ENCODE results near the gene MPO. TPM values are rescaled to one million over a fixed set of nuclear protein-coding genes. Genes with fewer than 3 reads are reported as not detected.

Gene MPO
- total and polyA plus RNA-seq, 2 of the 4 experiments (the other 2 are of a cell fraction): not detected

DNA sequence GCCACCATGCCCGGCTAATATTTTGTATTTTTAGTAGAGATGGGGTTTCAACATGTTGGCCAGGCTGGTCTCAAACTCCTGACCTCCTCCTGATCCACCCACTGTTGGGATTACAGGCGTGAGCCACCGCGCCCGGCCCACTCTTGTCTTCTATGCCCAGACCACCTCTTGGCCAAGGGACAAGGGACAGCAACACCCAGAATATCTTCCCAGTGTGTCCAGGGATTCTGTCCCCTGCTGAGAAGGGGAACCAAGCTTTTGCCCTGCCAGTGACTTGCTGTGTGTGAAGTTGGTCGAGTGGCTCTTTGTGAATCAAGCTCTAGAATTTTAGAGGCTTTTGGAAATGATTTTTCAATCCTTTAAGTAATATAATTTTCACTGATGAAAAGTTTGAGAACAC is 1.7 kb upstream of the MPO start:
- POLR2A ChIA-PET (ENCODE audit: unreplicated experiment): no interaction called here

More for the DNA sequence above, 1.7 kb upstream of the MPO start:
- Histone ChIP-seq H3K27ac (ENCODE audit: insufficient read depth, low read length) (no peak overlapping the region), H3K56ac (ENCODE audit: extremely low read depth, insufficient read depth, low read length) (no peak overlapping the region), H2BK120ac (ENCODE audit: low read depth, low read length) (no peak overlapping the region), H3K36me3 (ENCODE audit: control insufficient read depth, insufficient read depth, low read length) (no peaks in the 10 kb centered on the region), H4K91ac (ENCODE audit: insufficient read depth, low read depth, low read length) (no peak overlapping the region), H2BK20ac (ENCODE audit: low read depth, low read length) (no peak overlapping the region), H3K18ac (ENCODE audit: low read depth, low read length) (no peak overlapping the region), H3K9me1 (ENCODE audit: insufficient read depth, low read length) (no peaks in the 10 kb centered on the region), H3K4me1 (ENCODE audit: control insufficient read depth, insufficient read depth, low read length) (no peaks in the 10 kb centered on the region), H3K9ac (ENCODE audit: low read depth, low read length) (no peak overlapping the region), H2BK15ac (ENCODE audit: low read depth, low read length) (no peak overlapping the region), H3K14ac (replicated peaks; ENCODE audit: low read depth, low read length) (no peak overlapping the region), H3K9me3 (ENCODE audit: control insufficient read depth, insufficient read depth, low read length) (no peaks in the 10 kb centered on the region), H4K20me1 (ENCODE audit: insufficient read depth, low read length) (no peaks in the 10 kb centered on the region), H3K79me1 (ENCODE audit: low read depth in 1 of 2, low read length in 2 of 2) (no peaks in the 10 kb centered on the region), H3K27me3 (ENCODE audit: control insufficient read depth, insufficient read depth, low read length) (peaks cover 24% of the 10 kb centered on the region), H3K23ac (ENCODE audit: low read depth, low read length) (no peak overlapping the region), H4K8ac (ENCODE audit: low read depth in 2 of 2, low read length in 2 of 2) (no peak overlapping the region), H2AK9ac (replicated peaks; ENCODE audit: low read depth, low read length, poor library complexity) (no peak overlapping the region), H2BK5ac (ENCODE audit: low read depth, low read length, poor library complexity, severe bottlenecking) (no peak overlapping the region), H4K5ac (ENCODE audit: low read depth, low read length) (no peak overlapping the region), H2AFZ (replicated peaks; ENCODE audit: low read length, poor library complexity) (no peak overlapping the region), H3K4me3 (ENCODE audit: insufficient read depth, low read depth, low read length) (no peak overlapping the region), H3K4ac (ENCODE audit: low read depth, low read length) (no peak overlapping the region), H3K4me2 (ENCODE audit: low read depth, low read length) (no peak overlapping the region), H2AK5ac (ENCODE audit: low read depth, low read length) (no peak overlapping the region)
- no TSS peak for BruUV-seq (replicated peaks)
- dilution Hi-C loops (cut with HindIII; ENCODE audit: low sequenced_read_pairs, unreplicated experiment) (no loop called here), intact Hi-C loops (cut with micrococcal nuclease) (no loop called here), in situ Hi-C loops (cut with MboI; ENCODE audit: low sequenced_read_pairs) (no loop called here)
- no peak for ATAC-seq (ENCODE audit: low read depth)
- CTCF ChIA-PET: no interaction called here
- no CpG with 5 or more reads among the region's 6 CpGs for WGBS, 2 experiments (ENCODE audit: extremely low coverage in 2 of 2, insufficient read length in 1 of 2)
- DNase-seq: no peak
- TF ChIP-seq POLR2A (IDR thresholded peaks at IDR 0.05; ENCODE audit: low read depth, low read length) (no peak), RCOR1 (IDR thresholded peaks at IDR 0.05; ENCODE audit: insufficient replicate concordance, low read length) (no peak), MXI1 (IDR thresholded peaks at IDR 0.05; ENCODE audit: borderline replicate concordance, low read depth, low read length) (no peak), MAFK (IDR thresholded peaks at IDR 0.05; ENCODE audit: low read depth, low read length) (no peak), NFE2L2 (IDR thresholded peaks at IDR 0.05; ENCODE audit: low read depth, low read length) (no peak), FOS (IDR thresholded peaks at IDR 0.05; ENCODE audit: low read depth, low read length) (no peak), RFX5 (IDR thresholded peaks at IDR 0.05; ENCODE audit: low read depth, low read length) (no peak), ELK1 (IDR thresholded peaks at IDR 0.05; ENCODE audit: borderline replicate concordance, low read depth, low read length) (no peak), CHD1 (IDR thresholded peaks at IDR 0.05; ENCODE audit: low read depth, low read length) (no peak), CEBPB (IDR thresholded peaks at IDR 0.05; ENCODE audit: low read depth, low read length) (no peak)
- TF ChIP-seq, protein P1, sequence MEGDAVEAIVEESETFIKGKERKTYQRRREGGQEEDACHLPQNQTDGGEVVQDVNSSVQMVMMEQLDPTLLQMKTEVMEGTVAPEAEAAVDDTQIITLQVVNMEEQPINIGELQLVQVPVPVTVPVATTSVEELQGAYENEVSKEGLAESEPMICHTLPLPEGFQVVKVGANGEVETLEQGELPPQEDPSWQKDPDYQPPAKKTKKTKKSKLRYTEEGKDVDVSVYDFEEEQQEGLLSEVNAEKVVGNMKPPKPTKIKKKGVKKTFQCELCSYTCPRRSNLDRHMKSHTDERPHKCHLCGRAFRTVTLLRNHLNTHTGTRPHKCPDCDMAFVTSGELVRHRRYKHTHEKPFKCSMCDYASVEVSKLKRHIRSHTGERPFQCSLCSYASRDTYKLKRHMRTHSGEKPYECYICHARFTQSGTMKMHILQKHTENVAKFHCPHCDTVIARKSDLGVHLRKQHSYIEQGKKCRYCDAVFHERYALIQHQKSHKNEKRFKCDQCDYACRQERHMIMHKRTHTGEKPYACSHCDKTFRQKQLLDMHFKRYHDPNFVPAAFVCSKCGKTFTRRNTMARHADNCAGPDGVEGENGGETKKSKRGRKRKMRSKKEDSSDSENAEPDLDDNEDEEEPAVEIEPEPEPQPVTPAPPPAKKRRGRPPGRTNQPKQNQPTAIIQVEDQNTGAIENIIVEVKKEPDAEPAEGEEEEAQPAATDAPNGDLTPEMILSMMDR (conservative IDR thresholded peaks at IDR 0.05; ENCODE audit: low read depth, low read length): no peak
